MM.1S (cell line): Measurements from ENCODE around the gene BICDL2.

Experiments used
- DNase-seq: peaks from one replicate; pipeline ENCODE4 v3.0.0-alpha.2; 2015
- H2AFZ ChIP-seq: fragments of 300-600 bp; sonication (generic); 2 replicates; pipeline ENCODE4 v1.6.0; 2016; ENCODE audit warnings: antibody characterized with exemption, low read length
- H3F3A ChIP-seq: fragments of 300-600 bp; sonication (generic); 2 replicates; pipeline ENCODE4 v1.6.1; 2016; ENCODE audit warnings: mild to moderate bottlenecking, antibody characterized with exemption, low read length, moderate library complexity, mixed read lengths; ENCODE audit not compliant: insufficient read depth
- H3K27ac ChIP-seq: fragments of 300-600 bp; sonication (generic); 2 replicates; pipeline ENCODE4 v1.5.1; 2016; ENCODE audit warnings: mild to moderate bottlenecking, low read length
- H3K27me3 ChIP-seq: fragments of 300-600 bp; sonication (generic); replicated peaks from 2 replicates; pipeline ENCODE4 v1.6.0; 2016; ENCODE audit warnings: low read length; ENCODE audit not compliant: insufficient read depth
- H3K36me3 ChIP-seq: fragments of 300-600 bp; sonication (generic); replicated peaks from 2 replicates; pipeline ENCODE4 v1.6.1; 2016; ENCODE audit warnings: mild to moderate bottlenecking, low read length, mixed read lengths; ENCODE audit not compliant: insufficient read depth
- H3K4me1 ChIP-seq: fragments of 300-600 bp; sonication (generic); 2 replicates; pipeline ENCODE4 v1.6.1; 2016; ENCODE audit warnings: low read length, mixed read lengths
- H3K4me2 ChIP-seq: fragments of 300-600 bp; sonication (generic); 2 replicates; pipeline ENCODE4 v1.6.0; 2016; ENCODE audit warnings: low read depth, low read length
- H3K4me3 ChIP-seq: fragments of 300-600 bp; sonication (generic); 2 replicates; pipeline ENCODE4 v1.5.1; 2016; ENCODE audit warnings: low read length, mixed read lengths
- H3K79me2 ChIP-seq: fragments of 300-600 bp; sonication (generic); 2 replicates; pipeline ENCODE4 v1.6.1; 2016; ENCODE audit warnings: mixed run types, low read length, mixed read lengths
- H3K9ac ChIP-seq: fragments of 300-600 bp; sonication (generic); 2 replicates; pipeline ENCODE4 v1.6.1; 2016; ENCODE audit warnings: low read length, mixed read lengths
- H3K9me2 ChIP-seq: fragments of 300-600 bp; sonication (generic); replicated peaks from 2 replicates; pipeline ENCODE4 v1.6.1; 2016; ENCODE audit warnings: mild to moderate bottlenecking, low read length, mixed read lengths; ENCODE audit not compliant: insufficient read depth
- H3K9me3 ChIP-seq: fragments of 300-600 bp; sonication (generic); replicated peaks from 2 replicates; pipeline ENCODE4 v1.6.1; 2016; ENCODE audit warnings: mild to moderate bottlenecking, low read length, mixed read lengths; ENCODE audit not compliant: insufficient read depth
- H4K20me1 ChIP-seq: fragments of 300-600 bp; sonication (generic); 2 replicates; pipeline ENCODE4 v1.6.1; 2016; ENCODE audit warnings: mild to moderate bottlenecking, low read length, moderate library complexity, mixed read lengths; ENCODE audit not compliant: insufficient read depth
- CTCF ChIP-seq: fragments of 300-600 bp; sonication (generic); IDR thresholded peaks from 2 replicates; pipeline ENCODE4 v1.5.1; 2016; ENCODE audit warnings: antibody characterized with exemption, low read length, mixed read lengths
- EZH2 ChIP-seq: fragments of 300-600 bp; sonication (generic); optimal IDR thresholded peaks from 2 replicates; pipeline ENCODE3; 2017; ENCODE audit warnings: low read depth, mild to moderate bottlenecking, antibody characterized with exemption, low read length, mixed read lengths
- EZH2phosphoT487 ChIP-seq: fragments of 300-600 bp; sonication (generic); IDR thresholded peaks from 2 replicates; pipeline ENCODE4 v1.6.1; 2018; ENCODE audit warnings: antibody characterized with exemption, low read length

BICDL2 gene

GRCh38 chr16:3062553-3062952 is 25.8 kb upstream of the BICDL2 start:
- Histone ChIP-seq H3K79me2 (no peaks in the 10 kb centered on the region), H3K9ac (no peak overlapping the region), H3K27me3 (peaks cover 74% of the 10 kb centered on the region), H3K36me3 (no peaks in the 10 kb centered on the region), H3K4me3 (no peak overlapping the region), H3K4me2 (no peak overlapping the region), H3F3A (no peaks in the 10 kb centered on the region), H2AFZ (no peak overlapping the region), H3K9me3 (no peaks in the 10 kb centered on the region), H4K20me1 (no peaks in the 10 kb centered on the region), H3K4me1 (peaks cover 12% of the 10 kb centered on the region; the same call in 1 of the 2 replicates), H3K9me2 (no peaks in the 10 kb centered on the region), H3K27ac (no peak overlapping the region)
- TF ChIP-seq EZH2 (no peak), CTCF (no peak), EZH2phosphoT487 (no peak)
- DNase-seq, result no peak

DNA sequence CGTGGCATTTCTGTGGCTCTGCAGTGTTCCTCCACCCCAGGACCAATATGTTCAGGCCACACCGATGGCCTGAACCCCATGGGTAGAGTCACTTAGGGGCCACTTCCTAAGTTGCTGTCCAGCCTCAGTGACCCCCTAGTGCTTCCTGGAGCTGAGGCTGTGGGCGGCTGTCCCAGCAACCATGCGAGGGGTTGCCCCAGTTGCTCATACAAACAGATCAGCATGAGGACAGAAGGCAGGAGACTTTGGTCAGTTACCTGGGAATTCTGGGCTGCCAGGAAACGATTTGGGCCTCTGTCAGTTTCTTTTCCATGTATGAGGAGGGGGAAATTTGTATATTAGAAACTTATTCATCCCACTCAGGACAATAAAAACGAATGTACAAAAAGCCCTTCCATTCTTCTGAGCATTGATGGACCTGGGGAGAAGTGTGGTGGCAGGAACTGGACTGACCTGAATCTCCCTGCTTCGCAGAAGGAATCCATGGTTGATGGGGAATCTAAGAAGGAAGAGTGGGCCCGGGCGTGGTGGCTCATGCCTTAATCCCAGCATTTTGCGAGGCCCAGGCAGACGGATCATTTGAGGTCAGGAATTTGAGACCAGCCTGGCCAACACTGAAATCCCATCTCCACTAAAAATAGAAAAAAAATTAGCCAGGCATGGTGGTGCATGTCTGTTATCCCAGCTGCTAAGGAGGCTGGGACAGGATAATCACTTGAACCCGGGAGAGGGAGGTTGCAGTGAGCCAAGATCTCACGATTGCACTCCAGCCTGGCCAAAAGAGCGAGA is 23.8 kb upstream of the BICDL2 start:
- no peak for TF ChIP-seq CTCF
- TF ChIP-seq EZH2, result no peak
- TF ChIP-seq EZH2phosphoT487, result no peak
- H3K36me3 ChIP-seq, result no peaks in the 10 kb centered on the region

DNA sequence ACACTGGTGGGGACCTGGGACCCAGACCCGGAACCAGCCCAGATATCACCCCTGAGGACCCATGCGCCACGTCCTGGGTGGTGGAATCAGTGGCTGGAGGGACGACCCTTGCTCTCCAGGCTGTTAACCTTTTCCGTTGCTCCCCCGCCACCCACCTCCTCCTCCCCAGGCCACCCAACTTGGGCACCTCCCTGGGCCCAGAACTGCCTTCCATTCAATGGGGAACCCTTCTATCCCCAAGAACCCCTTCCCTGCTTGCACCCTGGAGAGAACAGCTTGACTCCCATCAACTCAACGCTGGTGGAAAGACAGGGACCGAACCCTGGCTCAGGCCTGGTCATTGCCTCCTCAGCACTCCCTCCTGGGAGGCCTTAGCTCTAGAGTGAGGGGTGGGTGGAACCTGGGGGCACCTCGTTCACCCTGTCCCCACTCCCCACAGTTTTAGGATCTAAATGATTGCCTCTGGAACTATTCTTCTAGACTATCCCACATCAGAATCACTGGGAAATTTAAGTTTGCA is 23.0 kb upstream of the BICDL2 start:
- DNase-seq, result no peak
- Histone ChIP-seq H3K4me1 (peaks cover 3% of the 10 kb centered on the region; the same call in 1 of the 2 replicates), H3K79me2 (no peaks in the 10 kb centered on the region), H4K20me1 (no peaks in the 10 kb centered on the region), H2AFZ (peak overlapping the region; percentile 84), H3K36me3 (no peaks in the 10 kb centered on the region), H3F3A (no peaks in the 10 kb centered on the region), H3K4me3 (peak overlapping the region; percentile 96), H3K4me2 (peak overlapping the region; percentile 99), H3K9ac (peak overlapping the region; percentile 31; the same call in 1 of the 2 replicates), H3K9me3 (no peaks in the 10 kb centered on the region), H3K27ac (no peak overlapping the region), H3K27me3 (peaks cover 79% of the 10 kb centered on the region), H3K9me2 (no peaks in the 10 kb centered on the region)
- TF ChIP-seq EZH2 (no peak), EZH2phosphoT487 (no peak), CTCF (no peak)

More for the DNA sequence above, 23.8 kb upstream of the BICDL2 start:
- no peaks in the 10 kb centered on the region for H4K20me1 ChIP-seq
- no peaks in the 10 kb centered on the region for H3F3A ChIP-seq
- H3K4me2 ChIP-seq, result no peak overlapping the region
- peaks cover 78% of the 10 kb centered on the region for H3K27me3 ChIP-seq
- H3K27ac ChIP-seq, result no peak overlapping the region
- H3K9ac ChIP-seq, result no peak overlapping the region
- H3K9me2 ChIP-seq, result no peaks in the 10 kb centered on the region
- H3K4me3 ChIP-seq, result no peak overlapping the region
- H2AFZ ChIP-seq, result no peak overlapping the region
- no peaks in the 10 kb centered on the region for H3K79me2 ChIP-seq
- no peaks in the 10 kb centered on the region for H3K9me3 ChIP-seq
- peaks cover 11% of the 10 kb centered on the region; the same call in 1 of the 2 replicates for H3K4me1 ChIP-seq
- no peak for DNase-seq
